T1000 (cell line): ENCODE results near the gene HTRA3.

Experiments used
- DNase-seq: peaks from one replicate; lab custom pipeline; 2025; ENCODE audit warnings: mixed read lengths; lab: John Stamatoyannopoulos, UW

Gene HTRA3

DNA sequence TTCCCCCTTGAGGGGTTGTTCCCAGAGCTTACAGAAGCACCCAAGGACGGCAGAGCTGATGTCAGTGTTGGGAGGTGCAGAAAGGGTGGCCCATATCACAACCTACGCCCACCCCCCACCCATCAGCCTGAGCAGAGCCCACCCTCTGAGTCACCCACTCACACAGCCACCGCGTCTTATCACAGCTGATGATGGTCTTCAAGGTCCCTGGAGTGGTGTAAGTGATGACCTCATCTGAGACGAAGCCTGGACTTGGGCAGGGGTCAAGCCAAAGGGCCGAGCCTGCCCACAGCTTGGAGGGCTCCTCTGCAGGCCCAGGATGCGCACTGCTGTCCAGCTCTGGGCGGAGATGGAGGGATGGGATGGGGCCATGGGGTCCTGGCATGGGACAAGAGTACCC, 3.0 kb upstream of the HTRA3 start:
- no peak for DNase-seq

- no peak for DNase-seq
Measured at GRCh38 chr4:8267077-8267476, 2.5 kb upstream of the HTRA3 start.

- DNase-seq, result no peak
Measured at GRCh38 chr4:8268211-8268610, 1.3 kb upstream of the HTRA3 start.

DNA sequence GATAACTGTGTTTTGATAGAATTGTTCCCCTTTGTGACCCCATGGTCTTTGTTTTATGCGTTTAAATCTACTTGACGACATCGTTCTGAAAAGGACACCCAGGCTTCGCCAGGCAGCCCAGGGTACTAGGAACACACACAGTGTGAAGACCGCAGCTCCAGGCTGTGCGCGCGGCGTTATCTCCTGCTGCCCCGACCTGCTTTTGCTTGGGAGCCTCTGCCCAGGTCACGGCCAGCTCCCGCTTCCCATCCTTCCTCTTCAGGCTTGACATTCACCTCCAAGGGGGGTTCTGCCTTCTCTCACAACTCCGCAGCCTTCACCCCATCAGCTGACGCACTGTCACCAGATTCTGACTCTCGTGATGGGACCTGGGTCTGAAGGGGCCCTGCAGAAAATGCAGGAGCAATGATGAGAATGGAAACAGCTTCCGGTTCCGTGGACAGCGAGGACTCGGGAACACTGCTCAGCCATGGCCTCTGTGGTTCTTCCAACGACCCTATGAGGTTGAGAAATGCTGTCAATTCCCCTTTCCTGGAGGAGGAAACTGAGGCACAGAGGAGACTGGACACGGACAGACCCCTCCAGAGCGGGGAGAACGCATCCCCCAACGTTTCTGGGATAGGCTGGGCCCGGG, 536 bp upstream of the HTRA3 start:
- DNase-seq, result no peak

- DNase-seq, result no peak
Measured at GRCh38 chr4:8270418-8270771, 841 bp downstream of the HTRA3 start.

- DNase-seq, result no peak
Measured at GRCh38 chr4:8270912-8271815, 1.6 kb downstream of the HTRA3 start.

DNA sequence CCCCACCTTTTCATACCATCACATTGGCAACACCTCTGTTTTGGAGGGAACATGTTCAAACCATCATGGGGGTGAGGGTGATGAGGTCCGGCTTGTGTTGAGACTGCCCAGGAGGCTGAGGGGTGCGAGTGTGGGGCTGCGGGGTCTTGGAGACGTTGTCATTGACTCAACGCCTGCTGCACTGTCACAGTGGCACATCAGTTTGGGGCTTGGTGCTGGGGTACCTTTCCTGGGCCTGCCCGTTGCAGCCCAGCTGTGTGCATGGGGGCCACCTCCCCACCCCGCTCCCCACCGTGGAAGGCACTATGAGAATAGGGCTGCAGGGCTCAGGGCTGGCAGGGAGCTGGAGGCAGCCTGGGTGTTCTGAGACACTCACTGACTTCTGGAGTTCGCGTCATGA, 2.3 kb downstream of the HTRA3 start:
- DNase-seq, result no peak

DNA sequence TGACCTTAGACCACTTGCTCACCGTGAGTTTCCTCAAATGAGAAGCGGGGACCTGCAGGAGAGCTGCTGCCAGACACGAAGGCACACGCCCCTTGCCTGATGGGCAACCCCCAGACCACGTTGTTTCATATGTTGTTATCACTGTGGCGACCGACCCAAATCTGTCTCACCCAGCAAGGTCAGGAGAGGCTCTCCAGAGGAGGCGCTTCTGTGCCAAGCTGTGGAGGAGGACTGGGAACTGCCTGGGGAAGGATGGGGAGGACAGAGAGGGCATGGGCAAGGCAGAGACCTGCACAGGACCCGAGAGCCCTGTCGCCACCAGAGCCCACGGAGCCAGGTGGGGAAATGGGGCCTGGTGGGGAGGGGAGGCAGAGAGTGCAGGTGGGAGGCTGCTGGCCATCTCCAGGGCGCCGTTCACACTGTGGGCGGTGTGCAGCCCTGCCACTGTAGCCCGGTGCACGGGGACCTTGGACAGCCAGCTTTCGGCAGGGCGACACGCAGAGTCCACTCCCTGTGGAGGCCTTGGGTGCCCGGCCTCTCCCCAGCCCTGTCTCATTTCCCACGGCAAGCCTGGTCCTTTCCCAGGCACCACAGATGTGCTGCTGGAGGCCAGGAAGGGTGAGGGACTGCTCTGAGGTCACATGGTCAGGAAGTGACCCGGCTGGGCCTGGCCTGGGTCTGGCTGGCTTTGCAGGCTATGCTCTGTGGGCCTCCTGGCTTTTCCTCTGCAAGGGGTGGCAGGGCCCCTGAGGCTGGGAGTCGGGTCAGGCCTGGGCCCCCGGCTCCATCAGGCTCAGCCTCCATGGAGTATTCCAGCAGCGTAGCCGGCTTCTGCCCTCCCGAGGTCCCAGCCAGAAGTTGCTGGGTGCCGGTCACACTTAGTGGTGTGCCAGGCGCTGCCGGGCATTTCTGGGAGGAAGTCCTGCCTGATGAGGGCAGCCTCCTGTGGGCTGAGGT, 3.2 kb downstream of the HTRA3 start:
- DNase-seq, result no peak

GRCh38 chr4:8273450-8273849, 3.9 kb downstream of the HTRA3 start:
- DNase-seq, result no peak

GRCh38 chr4:8274066-8274652, 4.6 kb downstream of the HTRA3 start:
- no peak for DNase-seq

- DNase-seq, result peak; percentile 82
Measured at GRCh38 chr4:8274765-8275547, 5.4 kb downstream of the HTRA3 start.

DNA sequence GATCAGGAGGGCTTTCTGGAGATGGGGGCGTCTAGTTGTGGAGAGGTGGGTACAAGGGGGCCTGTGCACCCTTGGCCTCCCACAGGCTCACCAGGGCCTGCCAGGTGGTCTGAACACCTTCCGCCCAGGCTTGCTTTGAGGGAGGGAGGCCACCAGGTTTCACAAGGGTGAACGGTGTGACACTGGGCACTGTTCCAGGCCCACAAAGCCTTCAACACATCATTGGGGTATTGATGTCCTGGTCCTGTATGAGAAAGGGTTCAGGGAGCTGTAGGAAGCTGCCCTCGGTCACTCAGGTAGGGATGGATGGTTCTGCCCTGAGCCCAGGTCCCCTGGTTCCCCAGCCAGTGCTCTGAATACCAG, 6.0 kb downstream of the HTRA3 start:
- DNase-seq, result no peak

GRCh38 chr4:8276358-8277240, 7.0 kb downstream of the HTRA3 start:
- no peak for DNase-seq

DNA sequence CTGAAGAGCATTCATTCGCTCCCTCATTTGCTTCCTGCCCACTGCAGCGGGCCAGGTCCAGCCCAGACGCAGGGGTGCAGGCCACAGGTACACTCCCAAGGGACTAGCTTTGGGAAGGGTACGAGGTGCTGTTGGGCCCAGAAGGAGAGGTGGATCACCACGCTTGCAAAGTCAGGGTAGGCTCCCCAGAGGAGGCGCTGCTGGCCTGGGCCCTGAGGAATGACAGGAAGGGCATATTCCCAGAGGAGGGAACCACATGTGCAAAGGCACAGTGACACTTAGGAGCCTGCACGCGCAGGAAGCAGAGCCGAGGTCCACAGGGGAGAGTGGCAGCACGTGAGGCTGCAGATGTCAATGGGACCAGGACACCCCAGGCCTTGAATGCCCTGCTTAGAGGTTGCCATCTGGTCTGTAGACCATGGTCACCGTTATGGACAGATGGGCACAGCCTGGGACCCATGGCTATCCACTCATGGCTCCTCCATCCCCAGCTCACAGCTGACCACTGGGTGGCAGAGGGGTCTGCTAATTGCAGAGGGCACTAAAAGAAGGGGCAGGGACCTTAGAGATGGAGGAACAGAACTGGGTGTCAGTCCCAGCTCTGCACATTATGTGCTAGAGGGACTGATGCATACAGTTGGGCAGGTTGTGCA, 7.9 kb downstream of the HTRA3 start:
- no peak for DNase-seq

- no peak for DNase-seq
Measured at GRCh38 chr4:8278009-8278395, 8.4 kb downstream of the HTRA3 start.

DNA sequence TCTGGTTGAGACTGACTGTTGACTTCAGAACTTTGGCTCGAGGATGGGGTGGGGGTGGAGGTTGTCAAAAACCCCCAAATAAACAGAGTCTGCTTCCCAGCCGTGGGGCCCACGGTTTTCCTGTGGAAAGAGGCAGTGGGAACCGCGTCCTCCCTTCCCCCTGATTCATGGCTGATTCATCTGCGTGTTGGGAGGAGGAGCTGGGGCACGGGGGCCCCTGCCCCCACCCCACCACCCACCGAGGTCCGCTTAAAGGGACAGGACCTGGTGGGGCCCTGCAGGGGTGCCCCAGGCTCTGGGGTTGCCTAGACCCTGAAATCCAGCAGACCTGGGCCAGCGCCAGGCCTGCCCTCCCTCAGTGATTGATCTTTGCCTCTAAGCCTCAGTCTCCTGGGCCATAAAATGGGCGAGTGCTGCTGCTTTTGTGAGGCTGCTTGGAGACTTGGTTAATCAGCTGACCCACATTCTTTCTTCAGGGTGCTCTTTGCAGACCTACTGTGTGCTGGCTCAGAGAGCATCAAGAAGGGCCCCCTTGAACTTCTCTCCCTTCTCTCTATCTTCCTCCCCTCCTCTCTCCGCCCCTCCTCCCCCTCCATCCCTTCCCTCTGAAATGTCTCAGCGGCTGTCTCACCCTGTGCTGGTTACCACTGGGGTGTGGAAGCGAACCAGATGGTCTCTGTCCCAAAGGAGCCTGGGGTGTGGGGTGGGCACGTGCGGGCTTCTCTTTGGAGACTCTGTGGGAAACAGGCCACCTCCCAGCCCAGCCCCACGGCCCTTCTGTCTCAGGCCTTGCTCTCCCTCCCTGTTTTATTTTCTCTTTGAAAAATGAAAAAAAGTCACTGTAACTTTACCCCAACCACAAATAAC, 9.1 kb downstream of the HTRA3 start:
- DNase-seq, result peak; percentile 51

DNA sequence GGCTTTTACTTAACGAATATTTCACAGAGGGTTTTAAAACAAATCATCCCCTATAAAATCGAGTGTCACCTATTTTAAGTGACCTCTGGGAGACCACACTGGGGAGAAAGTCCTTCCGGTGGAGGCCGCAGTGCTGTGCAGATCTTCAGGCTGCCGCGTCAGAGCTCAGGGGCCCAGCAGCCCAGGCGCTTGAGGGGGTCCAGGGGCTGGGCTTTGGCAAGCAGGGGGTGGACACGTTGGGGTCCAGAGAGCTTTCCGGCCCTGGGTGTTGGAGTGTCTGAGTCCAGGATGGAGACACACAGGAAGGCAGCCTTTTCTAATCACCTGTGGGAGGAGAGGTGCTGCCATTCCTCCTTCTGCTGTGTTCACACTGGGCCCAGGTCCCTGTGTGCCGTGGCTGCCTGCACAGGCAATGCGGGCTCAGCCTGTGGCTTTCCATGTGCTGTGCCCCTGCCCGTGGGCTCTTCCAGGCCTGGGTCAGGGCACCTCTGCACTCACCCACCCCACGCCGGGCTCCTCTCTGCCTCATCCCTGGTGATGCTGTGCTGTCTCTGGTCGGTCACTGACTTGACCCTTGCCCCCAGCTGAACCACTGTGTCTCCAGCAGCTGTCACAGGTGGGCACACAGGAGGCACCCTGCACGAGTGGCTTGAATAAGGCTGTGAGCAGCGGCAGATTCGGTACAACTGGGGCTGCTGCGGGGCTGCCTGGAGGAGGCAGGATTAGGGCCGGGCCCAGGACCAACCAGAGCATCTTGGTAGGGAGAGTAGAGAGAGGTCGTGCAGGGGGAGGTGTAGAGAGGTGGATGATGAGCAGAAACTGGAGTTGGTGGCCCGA, 10.0 kb downstream of the HTRA3 start:
- DNase-seq, result no peak
